Psoas muscle (tissue), 8 donors: ENCODE measurements around the gene TARM1. TPM values are rescaled to one million over a fixed set of nuclear protein-coding genes. Genes with fewer than 3 reads are reported as not detected.

Experiments
- ATAC-seq, 4 donors: fragments of 200-7000 bp; cut with Tn5 transposase; one replicate each; pipeline ENCODE4 v1.9.1; 2020; ENCODE audit warnings: moderate library complexity in 3 of 4, mild to moderate bottlenecking in 2 of 4
- DNase-seq, 2 donors: peaks; one replicate each; pipeline ENCODE4 v3.0.0-alpha.2; 2020
- H3K27ac ChIP-seq: fragments of 200-600 bp; one replicate; pipeline ENCODE4 v1.8.0; 2022
- H3K27me3 ChIP-seq, 3 donors: fragments of 200-600 bp in 1 of 3; one replicate each; pipeline versions ENCODE4 v1.6.1 to v1.8.0; 2013 to 2022; ENCODE audit warnings: low read length in 2 of 3, mild to moderate bottlenecking in 2 of 3, moderate library complexity in 1 of 3; ENCODE audit not compliant: insufficient read depth in 3 of 3
- H3K36me3 ChIP-seq, 2 donors: fragments of 200-600 bp in 1 of 2; one replicate each; pipeline versions ENCODE4 v1.6.1 to v1.8.0; 2013 to 2022; ENCODE audit warnings: low read depth in 1 of 2, mild to moderate bottlenecking in 1 of 2, moderate library complexity in 1 of 2; ENCODE audit not compliant: insufficient read depth in 1 of 2
- H3K4me1 ChIP-seq: fragments of 200-600 bp; one replicate; pipeline ENCODE4 v1.8.0; 2022
- H3K4me3 ChIP-seq: fragments of 200-600 bp; one replicate; pipeline ENCODE4 v1.8.0; 2022; ENCODE audit warnings: mild to moderate bottlenecking
- H3K9me3 ChIP-seq: fragments of 200-600 bp; one replicate; pipeline ENCODE4 v1.8.0; 2022
- WGBS, 3 donors: extraction: QIAGEN DNeasy Blood & Tissue Kit; methylation state at CpG; one replicate each; pipeline versions ENCODE4 v1.1.6 to v1.1.7; 2013; 5-methylcytosine and 5-hydroxymethylcytosine counted together
- intact Hi-C, 2 donors: fragments of 100-400 bp; cut with DNase I; formaldehyde crosslinking; loops; one replicate each; pipeline versions ENCODE4 v1.11.0 to v1.14.2; 2022
- long read RNA-seq, 2 donors: library from polyadenylated mRNA; unstranded; transcript quantifications; one replicate each; pipeline ENCODE4 v2.0.0, GENCODE V29; 2021
- polyA plus RNA-seq, 3 donors: library from polyadenylated mRNA; stranded (reverse); fragments of 200-250 nt; gene quantifications; one replicate each; pipeline ENCODE4 v1.2.3, GENCODE V29; 2013
- total RNA-seq, 4 donors: library from RNA; stranded (reverse); fragmentation: NEBNext Ultra II Directional in 2 of 4; extraction: Animal tissue kit (Norgen Biotek cat#: 25700) in 2 of 4; gene quantifications; one replicate each; pipeline versions ENCODE4 v1.2.1 to v1.2.4, GENCODE V29; 2021 to 2023
- TF ChIP-seq, protein P1 (sequence below): fragments of 200-600 bp; IDR thresholded peaks from one replicate; pipeline ENCODE4 v1.8.0; 2022; ENCODE audit warnings: antibody characterized with exemption
- donor health status: healthy with polysubstance abuse.
- donor health status: DM: no; HTN: no; CAD: no; lungs with moderate emphysema.
- donor health status: Bipolar disorder and iron deficiency.
- donor health status: healthy.
- donor health status: DM: yes; HTN: yes; CAD: no.
- donor health status: DM: no; HTN: no; CAD: no.
- donor health status: DM: no; HTN: no; CAD: no.
- donor health status: DM: yes; HTN: yes; CAD: no.

The TARM1 gene
- total RNA-seq (not detected), polyA plus RNA-seq (not detected)
- long read RNA-seq, donor 1, result 0 reads
- long read RNA-seq, donor 2, result 0 reads

DNA sequence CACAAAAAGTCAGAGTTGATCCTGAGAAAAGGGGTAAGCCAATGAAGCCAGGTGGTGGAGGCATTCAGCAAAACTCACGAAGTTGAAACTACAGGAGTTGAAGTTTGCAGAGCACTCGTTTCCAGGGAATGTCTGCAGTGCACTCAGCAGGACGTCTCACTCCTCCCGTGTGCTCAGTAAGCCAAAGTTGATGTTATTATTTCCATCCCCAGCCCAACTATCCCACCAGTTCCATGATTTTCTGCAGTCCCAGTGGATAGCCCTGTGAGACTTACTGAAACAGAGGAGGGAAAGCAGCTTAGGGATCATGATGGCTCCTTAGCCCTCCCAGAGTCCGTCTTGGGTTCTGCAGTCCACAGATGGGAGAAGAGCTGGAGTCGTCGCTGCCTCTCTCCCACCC, at the start of gene TARM1:
TARM1 (minus strand) TSS at position 334 of the 400 bp plus-strand sequence; CDS start at position 309, 25 bp downstream.
- TF ChIP-seq, protein P1, sequence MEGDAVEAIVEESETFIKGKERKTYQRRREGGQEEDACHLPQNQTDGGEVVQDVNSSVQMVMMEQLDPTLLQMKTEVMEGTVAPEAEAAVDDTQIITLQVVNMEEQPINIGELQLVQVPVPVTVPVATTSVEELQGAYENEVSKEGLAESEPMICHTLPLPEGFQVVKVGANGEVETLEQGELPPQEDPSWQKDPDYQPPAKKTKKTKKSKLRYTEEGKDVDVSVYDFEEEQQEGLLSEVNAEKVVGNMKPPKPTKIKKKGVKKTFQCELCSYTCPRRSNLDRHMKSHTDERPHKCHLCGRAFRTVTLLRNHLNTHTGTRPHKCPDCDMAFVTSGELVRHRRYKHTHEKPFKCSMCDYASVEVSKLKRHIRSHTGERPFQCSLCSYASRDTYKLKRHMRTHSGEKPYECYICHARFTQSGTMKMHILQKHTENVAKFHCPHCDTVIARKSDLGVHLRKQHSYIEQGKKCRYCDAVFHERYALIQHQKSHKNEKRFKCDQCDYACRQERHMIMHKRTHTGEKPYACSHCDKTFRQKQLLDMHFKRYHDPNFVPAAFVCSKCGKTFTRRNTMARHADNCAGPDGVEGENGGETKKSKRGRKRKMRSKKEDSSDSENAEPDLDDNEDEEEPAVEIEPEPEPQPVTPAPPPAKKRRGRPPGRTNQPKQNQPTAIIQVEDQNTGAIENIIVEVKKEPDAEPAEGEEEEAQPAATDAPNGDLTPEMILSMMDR, result no peak
- ATAC-seq (no peak), DNase-seq (no peak)
- no peaks in the 10 kb centered on the region for H3K36me3 ChIP-seq
- H3K27me3 ChIP-seq, result no peaks in the 10 kb centered on the region
- peaks cover 8% of the 10 kb centered on the region for H3K9me3 ChIP-seq
- H3K4me3 ChIP-seq, result no peak within 1 kb of the TSS
- 75 to 84% (median 83%) methylated on average over 7 of the region's 7 CpGs for WGBS, 3 donors
- no peak within 1 kb of the TSS for H3K27ac ChIP-seq
- no peaks in the 10 kb centered on the region for H3K4me1 ChIP-seq
- intact Hi-C loops, result no loop called here

DNA sequence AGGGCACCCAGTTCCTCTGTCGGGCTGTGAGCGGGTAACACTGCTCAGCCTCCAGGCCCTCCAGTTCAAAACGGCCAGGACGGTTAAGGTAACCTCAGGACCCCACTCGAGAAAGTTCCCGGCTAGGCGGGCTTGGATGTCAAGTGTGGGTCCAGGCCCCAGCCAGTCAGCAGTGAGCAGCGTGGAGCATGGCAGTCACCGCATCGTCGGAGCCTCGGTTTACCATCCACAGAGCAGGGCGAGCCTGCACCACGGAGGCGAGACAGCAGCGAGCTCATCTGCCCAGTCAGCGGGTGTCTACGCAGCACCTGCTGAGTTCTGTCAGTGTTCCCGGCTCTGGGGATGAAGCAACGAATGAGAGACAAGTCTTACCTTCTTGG, 48.4 kb upstream of the TARM1 start:
- DNase-seq (no peak), ATAC-seq (no peak)
- WGBS, 3 donors, result 95 to 96% (median 95%) methylated on average over 16 to 20 of the region's 20 CpGs
- Histone ChIP-seq H3K9me3 (no peaks in the 10 kb centered on the region), H3K27me3 (no peaks in the 10 kb centered on the region), H3K27ac (no peak overlapping the region), H3K4me3 (no peak overlapping the region), H3K4me1 (no peaks in the 10 kb centered on the region), H3K36me3 (peaks cover 2 to 82% of the 10 kb centered on the region in 2 donors)
- intact Hi-C loops, result no loop called here
- TF ChIP-seq, protein P1, result no peak

DNA sequence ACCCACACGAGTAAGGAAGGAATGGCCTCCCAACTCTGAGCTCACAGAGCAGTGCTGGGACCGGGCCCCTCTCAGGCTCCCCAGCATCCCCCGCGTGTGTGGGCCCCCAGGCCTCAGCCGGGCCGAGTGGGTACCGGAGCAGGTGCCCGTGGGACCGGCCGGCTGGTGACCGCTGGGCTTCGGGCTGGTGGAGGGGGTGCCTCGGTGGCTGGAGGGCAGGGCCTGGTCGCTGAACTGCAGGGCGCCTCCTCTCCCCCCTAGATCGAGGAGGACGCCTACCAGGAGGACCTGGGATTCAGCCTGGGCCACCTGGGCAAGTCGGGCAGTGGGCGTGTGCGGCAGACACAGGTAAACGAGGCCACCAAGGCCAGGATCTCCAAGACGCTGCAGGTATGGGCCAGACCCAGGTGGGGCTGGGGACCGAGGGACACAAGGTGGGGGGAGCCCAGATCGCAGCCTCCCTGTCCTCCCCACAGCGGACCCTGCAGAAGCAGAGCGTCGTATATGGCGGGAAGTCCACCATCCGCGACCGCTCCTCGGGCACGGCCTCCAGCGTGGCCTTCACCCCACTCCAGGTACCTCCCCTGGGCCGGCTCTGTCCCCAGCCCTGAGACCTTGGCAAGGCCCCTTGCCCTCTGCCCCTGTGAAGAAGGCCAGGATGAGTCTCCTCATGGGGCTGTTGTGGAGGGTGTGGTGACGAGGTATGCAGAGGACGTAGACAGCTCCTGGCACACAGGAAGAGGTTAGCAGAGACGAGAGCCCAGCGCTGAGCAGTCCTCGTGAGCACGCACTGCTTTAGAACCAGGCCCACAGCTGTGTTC, 47.8 kb upstream of the TARM1 start:
- ATAC-seq (no peak), DNase-seq (no peak)
- Histone ChIP-seq H3K4me3 (no peak overlapping the region), H3K9me3 (no peaks in the 10 kb centered on the region), H3K27ac (no peak overlapping the region), H3K4me1 (no peaks in the 10 kb centered on the region), H3K27me3 (no peaks in the 10 kb centered on the region), H3K36me3 (peaks cover 2 to 88% of the 10 kb centered on the region in 2 donors)
- TF ChIP-seq, protein P1, result no peak
- 94 to 96% (median 95%) methylated on average over 39 to 41 of the region's 41 CpGs for WGBS, 3 donors
- intact Hi-C loops, result no loop called here

DNA sequence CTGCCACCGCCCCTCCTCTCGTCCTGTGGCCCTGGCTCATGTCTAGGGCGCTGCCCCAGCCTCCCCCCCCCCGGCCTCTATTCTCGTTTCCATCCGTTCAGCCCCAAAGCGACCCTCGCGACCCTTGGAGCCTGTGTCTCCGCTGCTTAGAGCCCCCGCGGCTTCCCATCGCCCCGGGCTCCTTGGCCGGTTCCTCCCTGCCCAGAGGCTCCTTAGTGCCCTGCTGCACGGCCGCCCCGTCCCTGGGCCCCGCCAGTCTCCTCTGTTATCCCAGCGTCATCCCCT, 47.2 kb upstream of the TARM1 start:
- H3K27me3 ChIP-seq, result no peaks in the 10 kb centered on the region
- TF ChIP-seq, protein P1, result no peak
- no peak overlapping the region for H3K27ac ChIP-seq
- no peaks in the 10 kb centered on the region for H3K9me3 ChIP-seq
- no peak overlapping the region for H3K4me3 ChIP-seq
- H3K36me3 ChIP-seq, result peaks cover 2 to 93% of the 10 kb centered on the region in 2 donors
- DNase-seq (no peak), ATAC-seq (no peak)
- intact Hi-C loops, result no loop called here
- 87 to 91% (median 90%) methylated on average over 12 to 20 of the region's 20 CpGs for WGBS, 3 donors
- no peaks in the 10 kb centered on the region for H3K4me1 ChIP-seq
